SK-N-DZ (cell line): Measurements from ENCODE around the gene ZNF595.
"Not testable (repeated sequence)": the region's sequence is repeated elsewhere in the genome, so short reads cannot be mapped to it uniquely, and the experiment has no call there.

ENCODE experiments used
- DNase-seq: peaks from one replicate; pipeline ENCODE4 v3.0.0-alpha.2; 2015; ENCODE audit warnings: low spot score

ZNF595 gene

DNA sequence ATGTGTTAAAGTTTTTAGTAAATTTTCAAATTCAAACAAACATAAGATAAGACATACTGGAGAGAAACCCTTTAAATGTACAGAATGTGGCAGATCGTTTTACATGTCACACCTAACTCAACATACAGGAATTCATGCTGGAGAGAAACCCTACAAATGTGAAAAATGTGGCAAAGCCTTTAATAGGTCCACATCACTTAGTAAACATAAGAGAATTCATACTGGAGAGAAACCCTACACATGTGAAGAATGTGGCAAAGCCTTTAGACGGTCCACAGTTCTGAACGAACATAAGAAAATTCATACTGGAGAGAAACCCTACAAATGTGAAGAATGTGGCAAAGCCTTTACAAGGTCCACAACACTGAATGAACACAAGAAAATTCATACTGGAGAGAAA is 32.8 kb downstream of the ZNF595 start:
- no peak for DNase-seq

DNA sequence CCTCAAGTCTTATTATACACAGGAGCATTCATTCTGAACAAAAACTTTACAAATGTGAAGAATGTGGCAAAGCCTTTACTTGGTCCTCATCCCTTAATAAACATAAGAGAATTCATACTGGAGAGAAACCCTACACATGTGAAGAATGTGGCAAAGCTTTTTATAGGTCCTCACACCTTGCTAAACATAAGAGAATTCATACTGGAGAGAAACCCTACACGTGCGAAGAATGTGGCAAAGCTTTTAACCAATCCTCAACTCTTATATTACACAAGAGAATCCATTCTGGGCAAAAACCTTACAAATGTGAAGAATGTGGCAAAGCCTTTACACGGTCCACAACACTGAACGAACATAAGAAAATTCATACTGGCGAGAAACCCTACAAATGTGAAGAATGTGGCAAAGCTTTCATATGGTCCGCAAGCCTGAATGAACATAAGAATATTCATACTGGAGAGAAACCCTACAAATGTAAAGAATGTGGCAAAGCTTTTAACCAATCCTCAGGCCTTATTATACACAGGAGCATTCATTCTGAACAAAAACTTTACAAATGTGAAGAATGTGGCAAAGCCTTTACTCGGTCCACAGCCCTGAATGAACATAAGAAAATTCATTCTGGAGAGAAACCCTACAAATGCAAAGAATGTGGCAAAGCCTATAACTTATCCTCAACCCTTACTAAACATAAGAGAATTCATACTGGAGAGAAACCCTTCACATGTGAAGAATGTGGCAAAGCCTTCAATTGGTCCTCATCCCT is 33.6 kb downstream of the ZNF595 start:
- not testable (repeated sequence) for DNase-seq

DNA sequence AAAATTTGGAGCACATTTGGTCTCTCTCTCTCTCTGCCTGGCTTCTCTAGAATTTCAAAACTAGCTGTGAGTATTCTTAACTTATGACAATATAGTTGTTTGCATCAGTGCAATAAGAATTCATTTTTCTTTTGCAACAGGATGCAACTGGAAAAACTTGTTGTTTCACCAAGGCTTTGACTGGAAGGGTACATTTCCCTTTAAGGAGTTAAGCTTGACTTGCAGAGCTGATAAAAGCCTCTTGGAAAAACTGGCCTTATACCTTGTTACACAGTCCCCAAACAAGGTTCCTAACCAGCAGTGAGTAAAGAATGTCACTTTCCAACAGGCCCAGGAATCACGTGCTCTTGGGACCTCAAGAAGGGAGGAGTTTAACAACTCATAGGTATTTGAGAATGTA is 45.3 kb downstream of the ZNF595 start:
- DNase-seq = no peak

DNA sequence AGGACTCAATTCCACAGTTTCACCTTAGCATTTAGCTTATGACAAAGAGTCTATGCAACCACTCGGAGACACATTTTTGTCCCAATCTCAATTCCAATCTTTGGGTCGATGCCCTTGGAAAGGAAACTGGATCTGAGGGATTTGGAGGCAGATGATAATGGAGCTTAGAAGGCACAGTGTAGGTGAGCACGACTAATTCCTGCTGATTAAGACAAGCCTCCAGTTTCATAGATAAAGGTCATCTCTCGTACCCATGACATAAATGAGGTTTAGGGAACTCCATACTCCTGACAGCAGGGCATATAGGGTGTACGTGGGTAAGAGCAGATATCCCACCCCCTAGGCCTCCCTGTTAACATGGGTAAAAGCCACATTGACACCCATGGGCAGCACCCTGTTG is 46.7 kb downstream of the ZNF595 start:
- no peak for DNase-seq

DNA sequence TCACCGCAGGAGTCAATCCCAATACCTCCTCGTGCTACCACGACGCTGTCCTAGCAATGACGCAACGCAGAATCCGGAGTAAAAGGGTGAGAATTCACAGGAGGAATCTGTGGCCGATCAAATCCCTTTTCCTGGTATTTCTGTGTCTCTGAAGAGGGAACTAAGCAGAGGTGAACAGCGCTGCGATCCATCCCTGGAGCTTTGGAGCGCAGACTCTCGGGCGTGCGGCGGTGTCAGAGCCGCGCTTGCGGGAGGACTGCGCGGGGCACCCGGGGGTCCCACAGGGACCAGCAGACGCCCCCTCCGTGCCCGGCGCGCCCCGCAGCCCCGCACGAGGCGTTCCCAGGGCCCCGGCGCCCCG is 53.9 kb downstream of the ZNF595 start:
- no peak for DNase-seq

DNA sequence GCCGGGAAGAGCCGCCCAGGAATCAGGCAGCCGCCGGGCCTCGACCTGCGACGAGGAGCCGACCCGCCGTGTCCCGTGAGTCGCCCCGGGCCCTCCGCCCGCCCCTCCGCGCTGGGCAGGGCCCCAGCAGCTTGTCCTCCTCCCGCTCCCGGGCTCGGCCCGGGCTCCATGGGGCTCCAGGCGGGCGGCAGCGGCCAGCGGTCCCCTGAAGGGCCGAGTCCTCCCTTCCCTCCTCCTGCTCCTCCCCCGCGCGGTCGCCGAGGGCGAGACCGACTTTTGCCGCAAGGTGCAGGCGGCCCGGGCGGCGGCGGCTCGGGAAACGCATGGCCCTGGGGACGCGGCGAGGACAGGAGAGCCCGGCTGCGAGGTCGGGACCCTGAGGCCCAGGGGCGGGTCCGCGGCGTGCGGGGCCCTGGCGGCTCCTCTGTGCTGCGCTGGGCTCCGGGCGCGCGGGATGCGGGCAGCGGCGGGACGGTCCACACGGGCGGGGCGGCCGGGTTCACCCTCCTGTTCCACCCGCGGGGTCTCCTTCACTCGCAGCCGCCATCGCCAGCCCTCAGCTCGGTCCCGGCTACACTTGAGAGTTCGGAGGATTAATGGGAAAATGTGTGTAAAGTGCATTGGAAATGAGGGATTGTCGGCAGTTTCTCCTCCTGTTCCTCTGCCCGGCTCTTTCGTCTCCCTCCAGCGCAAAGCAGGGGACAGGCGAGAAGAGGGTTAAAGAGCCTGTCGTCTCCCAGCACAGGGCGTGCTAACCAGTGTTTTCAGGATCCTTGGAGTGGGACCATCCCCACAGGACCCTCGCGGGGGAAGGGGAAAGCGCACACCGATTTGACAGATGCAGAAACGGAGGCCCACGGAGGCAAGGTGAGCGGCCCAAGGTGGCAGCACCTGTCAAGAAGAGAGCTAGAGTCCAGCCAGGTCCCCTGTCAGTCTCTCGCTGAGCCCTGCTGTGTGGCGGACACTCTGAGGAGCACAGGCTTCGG is 54.6 kb downstream of the ZNF595 start:
- DNase-seq = no peak

DNA sequence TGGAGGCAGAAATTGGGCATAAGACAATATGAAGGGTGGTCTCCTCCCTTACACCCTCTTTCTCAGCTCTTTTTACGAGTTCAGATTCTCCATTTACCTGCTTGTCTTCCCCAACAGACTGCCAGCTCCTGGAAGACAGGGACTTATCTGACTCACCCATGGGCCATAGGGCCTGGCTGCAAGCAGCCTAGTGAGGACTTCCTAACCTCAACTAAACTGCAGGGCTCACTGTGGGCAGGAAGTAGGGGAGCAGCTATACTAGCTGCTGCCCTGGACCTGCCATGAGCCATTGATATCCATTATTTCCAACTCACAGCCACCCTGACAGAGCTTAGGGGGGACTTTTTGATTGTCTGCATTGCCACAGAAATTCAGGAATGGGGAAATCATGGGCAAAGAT is 59.6 kb downstream of the ZNF595 start:
- no peak for DNase-seq

DNA sequence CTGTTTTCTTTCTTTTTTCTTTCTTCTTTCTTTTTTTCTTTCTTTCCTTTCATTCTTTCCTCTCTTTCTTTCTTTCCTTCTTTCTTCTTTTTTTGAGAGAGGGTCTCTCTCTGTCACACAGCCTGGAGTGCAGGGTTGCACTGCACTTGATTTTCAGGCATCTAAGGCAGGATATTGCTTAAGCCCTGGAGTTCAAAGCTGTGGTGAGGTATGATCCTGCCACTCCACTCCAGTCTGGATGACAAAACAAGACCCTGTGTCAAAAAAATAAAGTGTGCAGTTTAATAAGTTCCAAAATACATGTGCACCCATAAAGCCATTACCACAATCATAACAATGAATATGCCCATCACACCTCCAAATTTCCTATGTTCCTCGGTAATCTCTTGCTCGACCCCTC is 60.6 kb downstream of the ZNF595 start:
- no peak for DNase-seq

DNA sequence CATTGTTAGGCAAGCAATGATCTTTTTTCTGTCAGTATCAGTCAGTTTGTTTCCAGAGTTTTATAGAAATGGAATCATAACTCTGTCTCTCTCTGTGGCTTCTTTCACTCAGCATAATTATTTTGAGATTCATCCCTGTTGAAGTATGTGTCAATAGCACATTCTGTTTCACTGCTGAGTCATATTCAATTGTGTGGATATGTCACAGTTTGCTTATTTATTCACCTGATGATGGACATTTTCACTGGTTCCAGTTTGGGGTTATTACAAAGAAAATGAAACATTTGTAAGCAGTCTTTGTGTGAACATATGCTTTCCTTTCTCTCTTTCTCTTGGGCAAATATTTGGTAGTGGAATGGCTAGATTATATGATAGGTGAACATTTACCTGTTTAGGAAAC is 61.0 kb downstream of the ZNF595 start:
- no peak for DNase-seq

DNA sequence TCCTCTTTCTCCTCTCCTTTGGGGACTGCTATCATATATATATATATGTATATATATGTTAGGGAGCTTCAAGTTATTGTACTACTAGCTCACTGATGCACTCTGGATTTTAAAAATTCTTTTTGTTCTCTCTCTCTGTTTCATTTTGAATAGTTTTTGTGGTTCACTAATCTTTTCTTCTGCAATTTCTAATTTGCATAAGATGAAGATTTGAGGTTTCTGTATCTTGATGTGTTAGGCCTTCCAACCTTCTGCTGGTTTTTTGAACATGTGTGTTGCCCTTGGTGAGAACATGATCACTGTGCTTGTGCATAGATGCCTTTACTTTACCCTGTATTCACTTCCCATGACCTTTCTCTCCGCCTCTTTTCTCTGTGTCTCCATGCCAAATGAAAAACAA is 63.4 kb downstream of the ZNF595 start:
- no peak for DNase-seq

DNA sequence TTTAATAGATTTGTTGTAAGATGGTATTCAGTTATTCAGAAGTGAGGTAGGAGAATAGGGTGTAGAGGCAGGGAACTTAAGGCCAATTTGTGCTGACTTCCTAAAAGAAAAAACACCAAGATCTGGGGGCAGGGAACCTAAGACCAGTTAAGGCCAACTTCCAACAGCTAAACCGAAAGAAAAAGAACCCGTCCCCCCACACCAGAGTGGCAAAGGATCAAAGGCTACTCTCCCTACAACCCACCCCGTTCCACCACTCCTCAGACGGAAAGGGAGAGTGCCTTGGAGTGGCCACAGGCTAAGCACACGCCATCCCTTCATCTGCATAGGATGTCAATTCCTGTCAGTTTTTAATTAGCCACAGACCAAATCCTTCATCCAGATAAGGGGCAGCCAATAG is 67.5 kb downstream of the ZNF595 start:
- DNase-seq = no peak

DNA sequence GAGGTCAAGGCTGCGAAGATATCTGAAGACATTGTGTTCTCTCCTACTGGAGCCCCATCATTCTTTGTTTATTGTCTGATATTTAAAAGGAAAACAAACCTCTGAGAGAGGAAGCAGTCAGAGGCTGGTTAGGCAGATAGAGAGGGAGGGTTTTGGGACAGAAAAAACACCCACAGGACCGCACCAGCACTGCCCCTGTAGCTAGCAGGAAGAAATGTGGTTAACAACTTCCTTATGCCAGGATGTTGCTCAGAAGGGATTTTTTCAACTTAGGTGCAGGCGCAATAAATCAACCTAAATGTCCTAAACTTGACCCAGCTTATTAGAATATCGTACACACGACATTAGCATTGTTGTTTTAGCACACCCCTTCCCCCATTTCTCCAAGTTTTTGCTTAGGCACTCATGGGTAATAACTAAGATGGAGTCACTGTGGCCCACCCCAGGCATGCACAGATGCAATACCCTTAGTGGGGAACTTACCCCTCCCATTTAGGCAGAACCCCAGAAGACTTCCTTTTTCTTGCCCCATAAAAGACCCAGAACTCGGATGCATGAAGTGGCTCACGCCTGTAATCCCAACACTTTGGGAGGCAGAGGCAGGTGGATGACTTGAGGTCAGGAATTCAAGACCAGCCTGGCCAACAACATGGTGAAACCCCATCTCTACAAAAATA is 68.4 kb downstream of the ZNF595 start:
- DNase-seq = no peak

DNA sequence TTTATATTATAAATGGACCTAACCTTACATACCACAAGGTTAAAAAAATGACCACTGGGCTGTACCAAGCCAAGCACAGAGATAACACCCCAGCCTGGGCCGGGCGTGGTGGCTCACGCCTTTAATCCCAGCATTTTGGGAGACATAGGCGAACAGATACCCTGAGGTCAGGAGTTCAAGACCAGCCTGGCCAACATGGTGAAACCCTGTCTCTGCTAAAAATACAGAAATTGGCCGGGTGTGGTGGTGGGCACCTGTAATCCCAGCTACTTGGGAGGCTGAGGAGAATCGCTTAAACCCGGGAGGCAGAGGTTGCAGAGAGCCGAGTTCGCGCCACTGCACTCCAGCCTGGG is 70.8 kb downstream of the ZNF595 start:
- not testable (repeated sequence) for DNase-seq

DNA sequence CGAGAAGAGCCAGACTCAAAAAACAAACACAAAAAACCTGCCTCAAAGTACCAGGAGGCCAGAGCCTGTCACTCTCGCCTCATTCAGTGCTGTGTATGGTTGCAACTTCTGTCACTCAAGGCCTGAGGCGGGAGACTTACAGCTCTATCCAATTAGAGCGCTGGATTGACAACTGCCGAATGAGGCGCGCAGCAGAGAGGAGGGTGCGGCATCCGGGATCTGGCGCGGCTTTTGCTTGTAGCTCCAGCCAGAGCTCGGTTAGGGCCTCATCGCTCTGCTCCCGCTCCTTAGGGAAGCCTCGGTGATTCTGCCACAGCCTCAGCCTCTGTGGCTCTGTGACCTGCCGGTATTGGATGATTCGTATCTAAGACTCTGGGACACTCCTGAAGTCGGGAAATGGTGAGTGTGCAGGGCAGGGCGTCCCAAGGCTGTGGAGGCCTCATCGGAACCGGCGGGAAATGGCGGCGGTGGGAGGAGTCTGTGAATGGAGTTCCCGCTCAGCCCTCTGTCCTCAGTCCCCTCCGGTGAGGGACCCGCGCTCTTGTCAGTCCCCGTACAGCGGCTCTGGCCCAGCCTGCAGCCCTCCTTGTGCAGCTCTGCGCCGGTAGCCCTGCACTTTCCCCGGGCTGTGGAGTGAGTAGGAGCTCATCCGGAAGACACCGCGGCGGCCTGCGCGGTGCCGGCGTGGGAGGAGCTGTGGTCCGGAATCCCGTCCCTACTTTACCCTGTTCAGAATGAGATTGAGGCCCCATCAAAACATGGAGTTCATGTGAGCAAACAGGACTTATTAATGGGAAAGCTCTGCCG is 71.4 kb downstream of the ZNF595 start, which contains the start of gene ZNF718:
Gene ZNF718, plus strand, starts transcription at position 227 of the 807 bp plus-strand sequence. Its CDS starts 170 bp downstream, at position 397.
- DNase-seq = peak; percentile 98

DNA sequence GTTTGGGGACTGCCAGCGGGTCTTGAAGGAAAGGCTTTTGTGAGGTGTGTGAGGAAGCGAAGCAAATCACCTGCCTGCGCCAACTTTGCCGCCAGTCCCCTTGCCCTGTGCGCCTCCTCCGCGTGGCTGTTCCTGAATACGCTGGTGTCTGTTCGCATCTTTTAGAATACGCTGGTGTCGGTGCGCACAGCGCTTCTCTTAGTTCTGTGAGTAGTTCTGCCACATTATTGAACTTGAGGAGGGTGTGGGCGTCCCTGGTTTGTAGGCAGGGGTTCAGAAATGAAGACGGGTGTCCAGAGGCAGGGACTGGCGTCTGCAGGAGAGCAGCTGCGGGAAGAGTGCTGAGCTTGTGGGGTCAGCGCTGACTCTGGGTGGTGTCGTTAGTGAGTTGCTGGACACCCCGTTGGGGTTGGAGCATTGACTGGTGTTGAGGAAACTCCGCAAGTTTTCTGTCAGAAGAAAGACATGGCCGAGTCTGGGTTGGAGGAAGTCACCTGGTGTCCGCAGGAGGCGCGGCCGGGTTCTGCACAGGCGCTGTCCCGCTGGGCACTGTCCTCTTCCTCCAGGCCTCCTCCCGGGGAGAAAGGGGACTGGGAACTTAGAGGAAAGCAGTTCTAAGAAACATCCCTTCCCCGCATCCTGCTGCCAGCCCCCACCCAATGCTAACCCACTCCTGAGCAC is 72.1 kb downstream of the ZNF595 start:
- DNase-seq = peak; percentile 33

DNA sequence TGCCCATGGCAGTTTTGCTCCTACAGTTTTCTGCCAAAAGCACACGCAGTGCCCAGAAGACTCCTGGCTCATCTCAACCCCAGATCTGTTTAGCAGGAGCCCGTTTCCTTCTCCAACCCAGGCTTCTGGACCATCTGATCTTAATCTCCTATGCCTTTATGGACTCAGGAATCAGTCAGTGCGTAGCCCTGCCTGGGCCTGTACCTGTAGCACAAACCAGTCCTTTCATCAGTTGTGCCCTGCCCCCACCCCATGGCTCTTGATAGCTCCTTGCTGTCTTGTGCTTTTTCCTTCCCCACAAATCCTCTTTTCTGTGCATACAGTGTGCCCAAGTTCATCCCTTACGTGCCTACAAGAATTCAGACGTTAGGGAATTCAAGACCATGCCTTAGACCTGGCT is 72.7 kb downstream of the ZNF595 start:
- peak; percentile 28 for DNase-seq

DNA sequence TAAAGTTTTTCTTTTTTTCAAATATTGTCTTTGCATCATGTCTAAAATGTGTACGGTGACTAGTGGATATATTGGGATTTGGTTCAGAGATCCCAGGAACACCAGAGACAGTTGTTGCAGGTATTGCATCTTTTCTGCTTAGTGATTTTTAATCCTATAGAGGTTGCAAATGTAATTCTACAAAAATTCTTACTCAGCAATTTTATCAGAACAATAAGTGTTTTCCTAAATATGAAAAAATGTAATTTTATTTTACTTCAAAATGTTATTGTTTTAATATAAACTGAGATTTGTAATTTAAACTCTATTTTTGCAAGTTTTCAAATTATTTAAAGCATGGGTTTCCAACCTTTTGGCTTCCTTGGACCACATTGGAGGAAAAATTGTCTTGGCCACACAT is 79.4 kb downstream of the ZNF595 start:
- no peak for DNase-seq
